K562 (cell line): ENCODE data around the gene MACROD2. TPM values are rescaled to one million over a fixed set of nuclear protein-coding genes. Genes with fewer than 3 reads are reported as not detected.

ENCODE experiments used
- ATAC-seq: fragments of 200-7000 bp; cut with Tn5 transposase; 3 replicates; pipeline ENCODE4 v1.9.1; 2020; ENCODE audit warnings: moderate library complexity
- BruUV-seq: library from RNA; stranded (reverse); fragments of 400-500 nt; replicated peaks from 2 replicates; lab custom pipeline; 2021; lab: Mats Ljungman, UMichigan
- CTCF ChIA-PET: fragments of 300-600 bp; formaldehyde crosslinking; extraction: SDS; loops from one replicate; lab custom pipeline; 2021; ENCODE audit warnings: low intra/inter-chr PET ratio; lab: Yijun Ruan, JAX
- POLR2A ChIA-PET: fragments of 300-600, 350-650 bp; sonication (Branson Sonifier 250); formaldehyde crosslinking; extraction: SDS; loops from one replicate; lab custom pipeline; 2021; ENCODE audit warnings: antibody characterized with exemption, inconsistent platforms; lab: Yijun Ruan, JAX
- DNase-seq, 4 experiments: peaks; one replicate each; pipeline versions ENCODE4 v3.0.0 to v3.0.0-alpha.2; 2011 to 2018; ENCODE audit warnings: low spot score in 3 of 4, mixed read lengths in 3 of 4; ENCODE audit errors: extremely low read depth in 1 of 4
- FAIRE-seq: peaks from 2 replicates; lab custom pipeline; 2011; peaks lifted over from hg19 to GRCh38; lab: Jason Lieb, UNC
- H2AFZ ChIP-seq: 2 replicates; pipeline ENCODE4 v1.6.0; 2011; ENCODE audit warnings: low read depth, low read length, control low read depth, inconsistent platforms
- H3K27ac ChIP-seq: fragments of 200-600 bp; 3 replicates; pipeline ENCODE4 v1.8.0; 2011; ENCODE audit warnings: low read depth, mild to moderate bottlenecking, control low read depth, inconsistent platforms, low read length, moderate library complexity, mixed read lengths; ENCODE audit errors: extremely low read depth
- H3K27me3 ChIP-seq, 2 experiments: fragments of 300-600 bp in 1 of 2; 2 replicates in 1 of 2; 3 replicates in 1 of 2; pipeline versions ENCODE4 v1.6.0 to v1.8.0; 2011; ENCODE audit warnings: inconsistent platforms in 2 of 2, low read length in 2 of 2, mild to moderate bottlenecking in 1 of 2, mixed read lengths in 1 of 2, moderate library complexity in 1 of 2; ENCODE audit not compliant: control insufficient read depth in 2 of 2, insufficient read depth in 2 of 2
- H3K36me3 ChIP-seq: fragments of 300-600 bp; 3 replicates; pipeline ENCODE4 v1.8.0; 2011; ENCODE audit warnings: mild to moderate bottlenecking, low read length, inconsistent platforms; ENCODE audit not compliant: control insufficient read depth, insufficient read depth
- H3K4me1 ChIP-seq, 2 experiments: fragments of 200-600 bp in 1 of 2; replicated peaks in 1 of 2; 2 replicates in 1 of 2; 3 replicates in 1 of 2; pipeline versions ENCODE4 v1.5.1 to v1.8.0; 2011; ENCODE audit warnings: inconsistent platforms in 2 of 2, low read length in 2 of 2, mild to moderate bottlenecking in 1 of 2, mixed read lengths in 1 of 2, moderate library complexity in 1 of 2; ENCODE audit not compliant: control insufficient read depth in 2 of 2, insufficient read depth in 2 of 2
- H3K4me2 ChIP-seq: 2 replicates; pipeline ENCODE4 v1.6.1; 2011; ENCODE audit warnings: low read length, control low read depth, inconsistent platforms, mixed read lengths; ENCODE audit not compliant: insufficient read depth
- H3K4me3 ChIP-seq: fragments of 200-600 bp; sonication (generic), shearing (Covaris generic); 2 replicates; pipeline ENCODE4 v1.5.1; 2016; ENCODE audit warnings: control low read depth, inconsistent platforms
- H3K79me2 ChIP-seq: fragments of 200-600 bp; 3 replicates; pipeline ENCODE4 v1.8.0; 2011; ENCODE audit warnings: low read length, inconsistent platforms; ENCODE audit not compliant: control insufficient read depth, insufficient read depth
- H3K9ac ChIP-seq, 2 experiments: 2 replicates each; pipeline versions ENCODE4 v1.6.0 to v1.6.1; 2011; ENCODE audit warnings: low read depth in 2 of 2, low read length in 2 of 2, control low read depth in 1 of 2, inconsistent platforms in 1 of 2, mild to moderate bottlenecking in 1 of 2, mixed read lengths in 1 of 2; ENCODE audit not compliant: insufficient read depth in 1 of 2
- H3K9me1 ChIP-seq: one replicate; pipeline ENCODE4 v1.6.0; 2011; ENCODE audit warnings: inconsistent platforms, mild to moderate bottlenecking, low read length, moderate library complexity; ENCODE audit not compliant: control insufficient read depth, insufficient read depth
- H3K9me3 ChIP-seq: replicated peaks from 2 replicates; pipeline ENCODE4 v1.5.1; 2011; ENCODE audit warnings: low read depth, low read length, inconsistent platforms; ENCODE audit not compliant: control insufficient read depth, insufficient read depth
- H4K20me1 ChIP-seq: replicated peaks from 2 replicates; pipeline ENCODE4 v1.6.1; 2011; ENCODE audit warnings: low read length, inconsistent platforms, mixed read lengths; ENCODE audit not compliant: control insufficient read depth, insufficient read depth
- BRD4 ChIP-seq: fragments of 200-600 bp; sonication (generic); IDR thresholded peaks from 2 replicates; pipeline ENCODE4 v1.6.1; 2017; ENCODE audit warnings: inconsistent platforms
- CBX1 ChIP-seq: sonication (generic); IDR thresholded peaks from 2 replicates; pipeline ENCODE4 v1.6.1; 2016; ENCODE audit warnings: antibody characterized with exemption, low read depth, mild to moderate bottlenecking
- COPS2 ChIP-seq: fragments of 450-650 bp; conservative IDR thresholded peaks from 2 replicates; pipeline ENCODE4 v1.6.1; 2016; ENCODE audit warnings: mild to moderate bottlenecking, moderate library complexity
- CXXC5 ChIP-seq: fragments of 250-450 bp; sonication (Bioruptor Pico); IDR thresholded peaks from 2 replicates; pipeline ENCODE4 v1.8.0; 2022; ENCODE audit warnings: inconsistent platforms, mild to moderate bottlenecking, moderate library complexity
- DLX4 ChIP-seq: fragments of 250-450 bp; sonication (Bioruptor Pico); IDR thresholded peaks from 2 replicates; pipeline ENCODE4 v1.6.1; 2021; ENCODE audit warnings: mild to moderate bottlenecking
- FOXA3 ChIP-seq, 2 experiments: fragments of 450-650 bp in 1 of 2; sonication (generic) in 1 of 2; formaldehyde crosslinking; IDR thresholded peaks in 1 of 2; conservative IDR thresholded peaks in 1 of 2; 2 replicates each; pipeline versions ENCODE4 v1.4.0 to v1.8.0; 2020 to 2022; ENCODE audit warnings: mild to moderate bottlenecking in 2 of 2, missing genetic modification reagents in 1 of 2
- HOXB6 ChIP-seq: fragments of 250-450 bp; sonication (Bioruptor Pico); IDR thresholded peaks from 2 replicates; pipeline ENCODE4 v1.5.1; 2022; ENCODE audit warnings: mild to moderate bottlenecking, borderline replicate concordance
- KLF6 ChIP-seq: fragments of 250-450 bp; sonication (Bioruptor Pico); IDR thresholded peaks from 2 replicates; pipeline ENCODE4 v1.4.0; 2020; ENCODE audit warnings: mild to moderate bottlenecking, moderate library complexity, borderline replicate concordance
- LCOR ChIP-seq: sonication (generic); formaldehyde crosslinking; IDR thresholded peaks from 2 replicates; pipeline ENCODE4 v1.8.0; 2022; ENCODE audit warnings: mild to moderate bottlenecking, missing genetic modification reagents
- MBD1 ChIP-seq: fragments of 250-450 bp; sonication (Bioruptor Pico); IDR thresholded peaks from 2 replicates; pipeline ENCODE4 v1.8.0; 2022; ENCODE audit warnings: inconsistent platforms
- NELFE ChIP-seq: IDR thresholded peaks from 2 replicates; pipeline ENCODE4 v1.6.1; 2011; ENCODE audit warnings: mild to moderate bottlenecking; ENCODE audit not compliant: insufficient read depth, insufficient read length
- NFYB ChIP-seq: IDR thresholded peaks from 2 replicates; pipeline ENCODE4 v1.6.1; 2011; ENCODE audit warnings: mild to moderate bottlenecking, moderate library complexity; ENCODE audit not compliant: insufficient read length; ENCODE audit errors: extremely low read depth
- POU5F1 ChIP-seq: fragments of 150-350 bp; IDR thresholded peaks from 2 replicates; pipeline ENCODE4 v1.6.1; 2014; ENCODE audit warnings: borderline replicate concordance, low read length, low read depth, mild to moderate bottlenecking; ENCODE audit not compliant: partially characterized antibody
- RBM25 ChIP-seq: fragments of 200-400 bp; formaldehyde crosslinking; IDR thresholded peaks from 2 replicates; pipeline ENCODE4 v1.6.1; 2018; ENCODE audit warnings: low read length, low read depth, moderate library complexity; ENCODE audit not compliant: severe bottlenecking
- ZBTB26 ChIP-seq: fragments of 450-650 bp; formaldehyde crosslinking; IDR thresholded peaks from 2 replicates; pipeline ENCODE4 v1.4.0; 2022; ENCODE audit warnings: missing genetic modification characterization
- ZBTB33 ChIP-seq: sonication (generic); formaldehyde crosslinking; IDR thresholded peaks from 2 replicates; pipeline ENCODE4 v1.8.1; 2023; ENCODE audit warnings: mild to moderate bottlenecking, missing genetic modification reagents
- in situ Hi-C: fragments of 300-500 bp; cut with MboI; formaldehyde crosslinking; loops from 4 replicates; pipeline ENCODE4 v1.15.0; 2018; ENCODE audit warnings: inconsistent platforms, mixed read lengths
- intact Hi-C: fragments of 100-400 bp; cut with micrococcal nuclease; formaldehyde crosslinking; loops from 2 replicates; pipeline ENCODE4 v1.14.2; 2022
- polyA plus RNA-seq, 8 experiments: library from polyadenylated mRNA; depleted of rRNA in 4 of 8; stranded (reverse) in 5 of 8; unstranded in 3 of 8; fragments of >200 nt; fragmentation: Nextera tagmentation in 2 of 8; fragmentation: Illumina TruSeq in 1 of 8; extraction: Ambion mirVana in 2 of 8; extraction: Trizol in 1 of 8; gene quantifications; 2 replicates each; pipeline versions ENCODE4 v1.2.1 to v1.2.3, GENCODE V29; 2011 to 2014; ENCODE audit warnings: inconsistent platforms in 1 of 8, missing spikeins in 1 of 8
- total RNA-seq, 7 experiments: library from RNA; depleted of rRNA in 6 of 7; stranded (reverse); fragments of >200 nt in 6 of 7; fragmentation: Illumina TruSeq in 2 of 7; extraction: Trizol in 2 of 7; gene quantifications; 2 replicates each; pipeline versions ENCODE4 v1.2.1 to v1.2.3, GENCODE V29; 2011 to 2021; ENCODE audit warnings: low replicate concordance in 1 of 7

Gene MACROD2
- total and polyA plus RNA-seq, 9 of the 15 experiments (the other 6 are each of a cell fraction or from before 2014, with no cell fraction given), result not detected

- FAIRE-seq, result no peak
- H3K36me3 ChIP-seq, result no peaks in the 10 kb centered on the region
- no peaks in the 10 kb centered on the region for H3K9me3 ChIP-seq
- DNase-seq, result no peak
- in situ Hi-C loops (no loop called here), intact Hi-C loops (no loop called here)
- no peak overlapping the region for H3K4me3 ChIP-seq
- ChIA-PET POLR2A (no interaction called here), CTCF (no interaction called here)
- no peak overlapping the region for H3K9ac ChIP-seq
- H4K20me1 ChIP-seq, result no peaks in the 10 kb centered on the region
- no peaks in the 10 kb centered on the region for H3K9me1 ChIP-seq
- H3K27me3 ChIP-seq, result no peaks in the 10 kb centered on the region
- no peak overlapping the region for H3K27ac ChIP-seq
- TF ChIP-seq KLF6 (CRISPR knock-in tag) (no peak), NFYB (no peak), MBD1 (no peak), COPS2 (no peak), ZBTB26 (CRISPR knock-in tag) (no peak), BRD4 (no peak), HOXB6 (CRISPR knock-in tag) (no peak), RBM25 (no peak), CBX1 (no peak), LCOR (CRISPR knock-in tag) (no peak), DLX4 (CRISPR knock-in tag) (no peak), CXXC5 (CRISPR knock-in tag) (no peak), ZBTB33 (CRISPR knock-in tag) (no peak), NELFE (no peak), POU5F1 (no peak), FOXA3 (CRISPR knock-in tag; conservative IDR thresholded peaks at IDR 0.05 in 1 of 2, IDR thresholded peaks at IDR 0.05 in 1 of 2) (no peak)
- BruUV-seq, result no TSS peak
- H3K79me2 ChIP-seq, result no peaks in the 10 kb centered on the region
- no peak overlapping the region for H3K4me2 ChIP-seq
- no peak for ATAC-seq
- H3K4me1 ChIP-seq, result no peaks in the 10 kb centered on the region
- no peak overlapping the region for H2AFZ ChIP-seq
Observed at GRCh38 chr20:14890713-14891112, 895.4 kb downstream of the MACROD2 start.
